ENCODE measurements around the gene LCN10. TPM values are rescaled to one million over a fixed set of nuclear protein-coding genes. Genes with fewer than 3 reads are reported as not detected.
"Not testable (repeated sequence)": the region's sequence is repeated elsewhere in the genome, so short reads cannot be mapped to it uniquely, and the experiment has no call there.

Gene LCN10
- total RNA-seq, 1 donor from 2014 or later, result not detected

GRCh38 chr9:136787690-136788400 lies 45.1 kb upstream of the LCN10 start:
- peaks cover 19% of the 10 kb centered on the region for H3K4me1 Mint-ChIP-seq (ENCODE audit: unreplicated experiment)
- peaks cover 10% of the 10 kb centered on the region for H3K27me3 Mint-ChIP-seq (ENCODE audit: unreplicated experiment)
- no peak overlapping the region for H3K27ac Mint-ChIP-seq (ENCODE audit: unreplicated experiment)
- DNase-seq (ENCODE audit: extremely low spot score, unreplicated experiment), result no peak
- TF ChIP-seq, protein P1, sequence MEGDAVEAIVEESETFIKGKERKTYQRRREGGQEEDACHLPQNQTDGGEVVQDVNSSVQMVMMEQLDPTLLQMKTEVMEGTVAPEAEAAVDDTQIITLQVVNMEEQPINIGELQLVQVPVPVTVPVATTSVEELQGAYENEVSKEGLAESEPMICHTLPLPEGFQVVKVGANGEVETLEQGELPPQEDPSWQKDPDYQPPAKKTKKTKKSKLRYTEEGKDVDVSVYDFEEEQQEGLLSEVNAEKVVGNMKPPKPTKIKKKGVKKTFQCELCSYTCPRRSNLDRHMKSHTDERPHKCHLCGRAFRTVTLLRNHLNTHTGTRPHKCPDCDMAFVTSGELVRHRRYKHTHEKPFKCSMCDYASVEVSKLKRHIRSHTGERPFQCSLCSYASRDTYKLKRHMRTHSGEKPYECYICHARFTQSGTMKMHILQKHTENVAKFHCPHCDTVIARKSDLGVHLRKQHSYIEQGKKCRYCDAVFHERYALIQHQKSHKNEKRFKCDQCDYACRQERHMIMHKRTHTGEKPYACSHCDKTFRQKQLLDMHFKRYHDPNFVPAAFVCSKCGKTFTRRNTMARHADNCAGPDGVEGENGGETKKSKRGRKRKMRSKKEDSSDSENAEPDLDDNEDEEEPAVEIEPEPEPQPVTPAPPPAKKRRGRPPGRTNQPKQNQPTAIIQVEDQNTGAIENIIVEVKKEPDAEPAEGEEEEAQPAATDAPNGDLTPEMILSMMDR (IDR thresholded peaks at IDR 0.05), result peak; percentile 89
- no peaks in the 10 kb centered on the region for H3K36me3 Mint-ChIP-seq (ENCODE audit: unreplicated experiment)
- H3K4me3 Mint-ChIP-seq (ENCODE audit: unreplicated experiment), result no peak overlapping the region
- no peaks in the 10 kb centered on the region for H3K9me3 Mint-ChIP-seq (ENCODE audit: unreplicated experiment)

GRCh38 chr9:136786983-136787382 lies 44.2 kb upstream of the LCN10 start:
- Mint-ChIP-seq H3K27me3 (ENCODE audit: unreplicated experiment) (peaks cover 18% of the 10 kb centered on the region), H3K4me1 (ENCODE audit: unreplicated experiment) (peaks cover 18% of the 10 kb centered on the region)
- not testable (repeated sequence) for H3K9me3 Mint-ChIP-seq (ENCODE audit: unreplicated experiment); DNase-seq (ENCODE audit: extremely low spot score, unreplicated experiment); H3K36me3 Mint-ChIP-seq (ENCODE audit: unreplicated experiment); H3K27ac Mint-ChIP-seq (ENCODE audit: unreplicated experiment); H3K4me3 Mint-ChIP-seq (ENCODE audit: unreplicated experiment)

GRCh38 chr9:136786451-136786850 lies 43.7 kb upstream of the LCN10 start:
- Mint-ChIP-seq H3K4me1 (ENCODE audit: unreplicated experiment) (peaks cover 16% of the 10 kb centered on the region), H3K27me3 (ENCODE audit: unreplicated experiment) (peaks cover 19% of the 10 kb centered on the region), H3K9me3 (ENCODE audit: unreplicated experiment) (no peaks in the 10 kb centered on the region), H3K27ac (ENCODE audit: unreplicated experiment) (no peak overlapping the region), H3K4me3 (ENCODE audit: unreplicated experiment) (no peak overlapping the region), H3K36me3 (ENCODE audit: unreplicated experiment) (no peaks in the 10 kb centered on the region)
- no peak for DNase-seq (ENCODE audit: extremely low spot score, unreplicated experiment)
- TF ChIP-seq, protein P1 (IDR thresholded peaks at IDR 0.05), result no peak

GRCh38 chr9:136785565-136786355 lies 43.0 kb upstream of the LCN10 start:
- Mint-ChIP-seq H3K27me3 (ENCODE audit: unreplicated experiment) (peaks cover 24% of the 10 kb centered on the region), H3K4me1 (ENCODE audit: unreplicated experiment) (peaks cover 16% of the 10 kb centered on the region)
- H3K36me3 Mint-ChIP-seq (ENCODE audit: unreplicated experiment); H3K9me3 Mint-ChIP-seq (ENCODE audit: unreplicated experiment); H3K27ac Mint-ChIP-seq (ENCODE audit: unreplicated experiment); DNase-seq (ENCODE audit: extremely low spot score, unreplicated experiment); H3K4me3 Mint-ChIP-seq (ENCODE audit: unreplicated experiment): not testable (repeated sequence)

- TF ChIP-seq, protein P1 (IDR thresholded peaks at IDR 0.05), result no peak
- DNase-seq (ENCODE audit: extremely low spot score, unreplicated experiment), result no peak
- no peaks in the 10 kb centered on the region for H3K36me3 Mint-ChIP-seq (ENCODE audit: unreplicated experiment)
- no peak overlapping the region for H3K4me3 Mint-ChIP-seq (ENCODE audit: unreplicated experiment)
- peaks cover 32% of the 10 kb centered on the region for H3K27me3 Mint-ChIP-seq (ENCODE audit: unreplicated experiment)
- H3K27ac Mint-ChIP-seq (ENCODE audit: unreplicated experiment), result no peak overlapping the region
- no peaks in the 10 kb centered on the region for H3K9me3 Mint-ChIP-seq (ENCODE audit: unreplicated experiment)
- peaks cover 10% of the 10 kb centered on the region for H3K4me1 Mint-ChIP-seq (ENCODE audit: unreplicated experiment)
These were observed 42.2 kb upstream of the LCN10 start for GRCh38 chr9:136784997-136785361.

All from osteocyte (in vitro differentiated cells).